HepG2 (cell line): ENCODE measurements around the gene PLCL1. TPM values are rescaled to one million over a fixed set of nuclear protein-coding genes. Genes with fewer than 3 reads are reported as not detected.

Experiments
- ATAC-seq: fragments of 200-7000 bp; cut with Tn5 transposase; 3 replicates; pipeline ENCODE4 v1.9.1; 2020; ENCODE audit warnings: mild to moderate bottlenecking, moderate library complexity
- BruUV-seq: library from RNA; stranded (reverse); fragments of 400-500 nt; replicated peaks from 2 replicates; lab custom pipeline; 2021; lab: Mats Ljungman, UMichigan
- CTCF ChIA-PET: fragments of 300-600 bp; formaldehyde crosslinking; extraction: SDS; loops from one replicate; lab custom pipeline; 2021; ENCODE audit warnings: low total read pairs, inconsistent platforms, low intra/inter-chr PET ratio; lab: Yijun Ruan, JAX
- POLR2A ChIA-PET: fragments of 350-600 bp; sonication (Branson Sonifier 250); formaldehyde crosslinking; loops from one replicate; lab custom pipeline; 2020; ENCODE audit warnings: antibody characterized with exemption, inconsistent platforms; lab: Yijun Ruan, JAX
- DNase-seq: peaks from one replicate; pipeline ENCODE4 v3.0.0-alpha.2; 2015; ENCODE audit warnings: low spot score
- FAIRE-seq: peaks from 3 replicates; lab custom pipeline; 2011; peaks lifted over from hg19 to GRCh38; lab: Jason Lieb, UNC
- H2AFZ ChIP-seq: one replicate; pipeline ENCODE4 v1.6.1; 2011; ENCODE audit warnings: low read length, inconsistent platforms
- H3K27ac ChIP-seq: fragments of 300-600 bp; 3 replicates; pipeline ENCODE4 v1.8.0; 2011; ENCODE audit warnings: mixed run types, mild to moderate bottlenecking, mixed read lengths, low read length, inconsistent platforms; ENCODE audit not compliant: insufficient read depth; ENCODE audit errors: extremely low read length
- H3K27me3 ChIP-seq, 2 experiments: fragments of 200-600 bp in 1 of 2; 2 replicates in 1 of 2; 3 replicates in 1 of 2; pipeline versions ENCODE4 v1.6.0 to v1.8.0; 2011; ENCODE audit warnings: low read length in 2 of 2, mild to moderate bottlenecking in 2 of 2, moderate library complexity in 2 of 2, inconsistent platforms in 1 of 2; ENCODE audit not compliant: insufficient read depth in 2 of 2, control insufficient read depth in 1 of 2
- H3K36me3 ChIP-seq, 2 experiments: fragments of 200-600 bp in 1 of 2; replicated peaks in 1 of 2; 2 replicates in 1 of 2; 3 replicates in 1 of 2; pipeline versions ENCODE4 v1.5.1 to v1.8.0; 2011; ENCODE audit warnings: low read length in 2 of 2, inconsistent platforms in 1 of 2; ENCODE audit not compliant: insufficient read depth in 2 of 2, control insufficient read depth in 1 of 2
- H3K4me1 ChIP-seq: 2 replicates; pipeline ENCODE4 v1.5.1; 2012; ENCODE audit warnings: low read length, inconsistent platforms; ENCODE audit not compliant: insufficient read depth
- H3K4me2 ChIP-seq: 2 replicates; pipeline ENCODE4 v1.6.0; 2011; ENCODE audit warnings: low read depth, low read length, inconsistent platforms
- H3K4me3 ChIP-seq, 3 experiments: fragments of 200-600 bp in 1 of 3; sonication (generic), shearing (Covaris generic) in 1 of 3; replicated peaks in 1 of 3; 2 replicates each; pipeline ENCODE4 v1.5.1; 2011 to 2016; ENCODE audit warnings: low read length in 3 of 3, inconsistent platforms in 2 of 3, low read depth in 2 of 3, mild to moderate bottlenecking in 2 of 3, control low read depth in 1 of 3, mixed read lengths in 1 of 3; ENCODE audit not compliant: insufficient read depth in 1 of 3
- H3K79me2 ChIP-seq: one replicate; pipeline ENCODE4 v1.6.1; 2011; ENCODE audit warnings: low read length, inconsistent platforms; ENCODE audit not compliant: insufficient read depth
- H3K9ac ChIP-seq: 2 replicates; pipeline ENCODE4 v1.6.0; 2011; ENCODE audit warnings: mild to moderate bottlenecking, low read depth, low read length, inconsistent platforms; ENCODE audit not compliant: insufficient read depth
- H3K9me3 ChIP-seq: 2 replicates; pipeline ENCODE4 v1.5.1; 2012; ENCODE audit warnings: mild to moderate bottlenecking, low read length
- H4K20me1 ChIP-seq: 2 replicates; pipeline ENCODE4 v1.6.0; 2011; ENCODE audit warnings: inconsistent platforms, mild to moderate bottlenecking, low read length, moderate library complexity; ENCODE audit not compliant: insufficient read depth
- CENPT ChIP-seq: sonication (generic); formaldehyde crosslinking; IDR thresholded peaks from 2 replicates; pipeline ENCODE4 v1.8.0; 2022; ENCODE audit warnings: low read depth, mild to moderate bottlenecking, moderate library complexity, missing genetic modification reagents
- CHCHD3 ChIP-seq: sonication (generic); formaldehyde crosslinking; IDR thresholded peaks from 2 replicates; pipeline ENCODE4 v1.8.0; 2022; ENCODE audit warnings: mild to moderate bottlenecking, missing genetic modification reagents, moderate library complexity
- HNRNPH1 ChIP-seq: fragments of 200-400 bp; formaldehyde crosslinking; optimal IDR thresholded peaks from 2 replicates; pipeline ENCODE3; 2017; ENCODE audit warnings: mild to moderate bottlenecking, low read depth, low read length
- RARA ChIP-seq: IDR thresholded peaks from 2 replicates; pipeline ENCODE4 v1.6.1; 2016; ENCODE audit warnings: missing genetic modification reagents, missing compliant biosample characterization
- SCMH1 ChIP-seq: sonication (generic); formaldehyde crosslinking; IDR thresholded peaks from 2 replicates; pipeline ENCODE4 v1.9.0; 2021; ENCODE audit warnings: missing genetic modification reagents, mild to moderate bottlenecking, borderline replicate concordance
- SMYD3 ChIP-seq: sonication (generic); formaldehyde crosslinking; IDR thresholded peaks from 2 replicates; pipeline ENCODE4 v1.8.1; 2023; ENCODE audit warnings: mild to moderate bottlenecking, missing genetic modification reagents
- SOX13 ChIP-seq, 3 experiments: fragments of 450-650 bp in 1 of 3; sonication (generic) in 1 of 3; formaldehyde crosslinking in 1 of 3; IDR thresholded peaks in 2 of 3; conservative IDR thresholded peaks in 1 of 3; 2 replicates each; pipeline versions ENCODE4 v1.5.0 to v1.6.1; 2016 to 2020; ENCODE audit warnings: antibody characterized with exemption in 1 of 3, mild to moderate bottlenecking in 1 of 3, missing compliant biosample characterization in 1 of 3, missing genetic modification reagents in 1 of 3, moderate library complexity in 1 of 3
- ZNF33B ChIP-seq: sonication (generic); formaldehyde crosslinking; IDR thresholded peaks from 2 replicates; pipeline ENCODE4 v1.5.1; 2020; ENCODE audit warnings: mild to moderate bottlenecking, missing genetic modification reagents
- ZNF737 ChIP-seq: sonication (generic); formaldehyde crosslinking; IDR thresholded peaks from 2 replicates; pipeline ENCODE4 v1.5.0; 2020; ENCODE audit warnings: missing genetic modification reagents, mild to moderate bottlenecking, borderline replicate concordance
- WGBS: methylation state at CpG from one replicate; pipeline ENCODE4 v1.1.6; 2017; ENCODE audit warnings: low lambda C conversion rate; 5-methylcytosine and 5-hydroxymethylcytosine counted together
- in situ Hi-C: cut with HindIII; loops from 2 replicates; pipeline ENCODE4 v1.10.0; 2017; ENCODE audit warnings: low pct_unique_long_range_greater_than_20kb; ENCODE audit not compliant: extremely low pct_ligation_motif_present
- intact Hi-C: fragments of 100-400 bp; cut with micrococcal nuclease; formaldehyde crosslinking; loops from one replicate; pipeline ENCODE4 v1.10.0; 2022; ENCODE audit not compliant: unreplicated experiment
- polyA plus RNA-seq, 8 experiments: library from polyadenylated mRNA; depleted of rRNA in 3 of 8; stranded (reverse) in 7 of 8; unstranded in 1 of 8; fragments of >200 nt; fragmentation: Illumina TruSeq in 4 of 8; extraction: Trizol in 4 of 8; gene quantifications; 2 replicates each; pipeline versions ENCODE4 v1.2.1 to v1.2.3, GENCODE V29; 2011 to 2016; ENCODE audit warnings: low read depth in 4 of 8, missing spikeins in 1 of 8, mixed read lengths in 1 of 8; ENCODE audit not compliant: insufficient read depth in 1 of 8
- total RNA-seq, 5 experiments: library from RNA; depleted of rRNA; stranded (reverse); fragments of >200 nt; fragmentation: Illumina TruSeq; extraction: Trizol; gene quantifications; 2 replicates each; pipeline ENCODE4 v1.2.3, GENCODE V29; 2016; ENCODE audit warnings: low read depth in 1 of 5
- TF ChIP-seq, protein P1 (sequence below): sonication (generic); formaldehyde crosslinking; IDR thresholded peaks from 2 replicates; pipeline ENCODE4 v1.8.0; 2022; ENCODE audit warnings: low read depth, missing genetic modification reagents
- TF ChIP-seq, protein P2 (sequence below): sonication (generic); formaldehyde crosslinking; IDR thresholded peaks from 2 replicates; pipeline ENCODE4 v1.4.0; 2020; ENCODE audit warnings: mild to moderate bottlenecking, missing genetic modification reagents

PLCL1 gene
- total and polyA plus RNA-seq, 2 of the 13 experiments (the other 11 are each of a cell fraction or from before 2014, with no cell fraction given), result not detected

DNA sequence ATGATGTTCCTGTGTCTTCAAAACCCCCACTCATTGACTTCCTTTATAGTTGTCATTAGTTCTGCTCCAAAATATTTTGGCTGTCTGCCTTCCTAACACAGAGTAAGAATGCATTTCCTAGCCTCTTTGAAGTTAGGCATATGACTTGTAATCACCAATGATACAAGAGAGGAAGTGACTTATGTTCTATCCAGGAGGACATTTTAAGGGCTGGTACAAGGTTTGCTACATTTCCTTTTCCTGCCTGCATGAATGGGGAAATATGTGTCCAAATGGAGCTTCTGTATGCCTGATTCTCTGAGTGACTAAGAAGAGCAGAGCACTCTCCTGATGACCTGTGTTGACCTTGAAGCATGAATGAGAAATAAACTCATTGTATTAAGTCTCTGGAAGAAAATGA lies 115.1 kb downstream of the PLCL1 start (continued):
- TF ChIP-seq CHCHD3 (CRISPR knock-in tag) (no peak), HNRNPH1 (no peak), CENPT (CRISPR knock-in tag) (no peak), SCMH1 (CRISPR knock-in tag) (no peak), ZNF737 (CRISPR knock-in tag) (no peak), SOX13 (IDR thresholded peaks at IDR 0.05) (no peak), SOX13 (CRISPR knock-in tag; conservative IDR thresholded peaks at IDR 0.05 in 1 of 2, IDR thresholded peaks at IDR 0.05 in 1 of 2) (no peak), RARA (CRISPR knock-in tag) (no peak)
- TF ChIP-seq, protein P1, sequence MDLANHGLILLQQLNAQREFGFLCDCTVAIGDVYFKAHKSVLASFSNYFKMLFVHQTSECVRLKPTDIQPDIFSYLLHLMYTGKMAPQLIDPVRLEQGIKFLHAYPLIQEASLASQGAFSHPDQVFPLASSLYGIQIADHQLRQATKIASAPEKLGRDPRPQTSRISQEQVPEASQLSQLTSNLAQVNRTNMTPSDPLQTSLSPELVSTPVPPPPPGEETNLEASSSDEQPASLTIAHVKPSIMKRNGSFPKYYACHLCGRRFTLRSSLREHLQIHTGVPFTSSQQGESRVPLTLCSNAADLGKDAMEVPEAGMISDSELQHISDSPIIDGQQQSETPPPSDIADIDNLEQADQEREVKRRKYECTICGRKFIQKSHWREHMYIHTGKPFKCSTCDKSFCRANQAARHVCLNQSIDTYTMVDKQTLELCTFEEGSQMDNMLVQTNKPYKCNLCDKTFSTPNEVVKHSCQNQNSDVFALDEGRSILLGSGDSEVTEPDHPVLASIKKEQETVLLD (CRISPR knock-in tag), result no peak
- TF ChIP-seq, protein P2, sequence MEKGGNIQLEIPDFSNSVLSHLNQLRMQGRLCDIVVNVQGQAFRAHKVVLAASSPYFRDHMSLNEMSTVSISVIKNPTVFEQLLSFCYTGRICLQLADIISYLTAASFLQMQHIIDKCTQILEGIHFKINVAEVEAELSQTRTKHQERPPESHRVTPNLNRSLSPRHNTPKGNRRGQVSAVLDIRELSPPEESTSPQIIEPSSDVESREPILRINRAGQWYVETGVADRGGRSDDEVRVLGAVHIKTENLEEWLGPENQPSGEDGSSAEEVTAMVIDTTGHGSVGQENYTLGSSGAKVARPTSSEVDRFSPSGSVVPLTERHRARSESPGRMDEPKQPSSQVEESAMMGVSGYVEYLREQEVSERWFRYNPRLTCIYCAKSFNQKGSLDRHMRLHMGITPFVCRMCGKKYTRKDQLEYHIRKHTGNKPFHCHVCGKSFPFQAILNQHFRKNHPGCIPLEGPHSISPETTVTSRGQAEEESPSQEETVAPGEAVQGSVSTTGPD, result no peak

DNA sequence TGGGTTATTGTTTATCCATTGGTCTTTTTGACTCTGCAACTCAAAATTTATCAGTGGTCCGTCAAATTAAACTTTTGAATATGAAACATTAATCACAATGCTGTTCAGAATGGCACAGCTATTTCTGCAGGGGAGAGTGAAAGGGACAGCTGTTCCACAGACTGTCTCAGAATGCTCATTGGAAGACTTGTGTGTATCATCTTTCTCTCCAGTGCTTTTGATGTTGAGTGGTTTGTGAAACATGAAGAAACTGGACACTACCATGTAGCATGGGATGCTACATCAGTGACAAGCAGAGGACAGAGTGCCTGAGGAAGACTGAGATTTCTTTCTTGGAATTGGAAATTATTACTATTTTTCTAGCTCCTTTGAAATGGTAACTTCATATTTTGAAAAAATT lies 115.7 kb downstream of the PLCL1 start:
- no TSS peak for BruUV-seq
- no peak overlapping the region for H3K27ac ChIP-seq
- intact Hi-C loops, result no loop called here
- ATAC-seq (no peak), DNase-seq (no peak), FAIRE-seq (no peak)
- H3K4me1 ChIP-seq, result no peaks in the 10 kb centered on the region
- no peaks in the 10 kb centered on the region for H3K9me3 ChIP-seq
- no peaks in the 10 kb centered on the region for H4K20me1 ChIP-seq
- CTCF ChIA-PET, result no interaction called here
- no peak overlapping the region for H3K9ac ChIP-seq
- H2AFZ ChIP-seq, result no peak overlapping the region
- WGBS, result 6% methylated on average over 1 of the region's 1 CpG
- H3K4me2 ChIP-seq, result no peak overlapping the region
- no peaks in the 10 kb centered on the region for H3K79me2 ChIP-seq
- no peaks in the 10 kb centered on the region for H3K27me3 ChIP-seq
- POLR2A ChIA-PET, result no interaction called here
- H3K36me3 ChIP-seq, result no peaks in the 10 kb centered on the region
- in situ Hi-C loops, result no loop called here
- H3K4me3 ChIP-seq, result no peak overlapping the region
- no peak for TF ChIP-seq ZNF33B (CRISPR knock-in tag)
- TF ChIP-seq SMYD3 (CRISPR knock-in tag), result no peak
